H9 (cell line): ENCODE data around the gene CDR2L. TPM values are rescaled to one million over a fixed set of nuclear protein-coding genes. Genes with fewer than 3 reads are reported as not detected.
A peak's percentile ranks its signal among the peaks of the same experiment; 100 is the strongest.

ENCODE experiments used
- DNase-seq: peaks from one replicate; pipeline ENCODE4 v3.0.0-alpha.2; 2017
- H2AFZ ChIP-seq: one replicate; pipeline ENCODE4 v1.6.1; 2013; ENCODE audit warnings: mild to moderate bottlenecking, low read length, control low read depth, moderate library complexity
- H2AK5ac ChIP-seq: 2 replicates; pipeline ENCODE4 v1.6.1; 2013; ENCODE audit warnings: low read length, control low read depth, mixed read lengths; ENCODE audit not compliant: insufficient read length
- H2BK120ac ChIP-seq: one replicate; pipeline ENCODE4 v1.6.1; 2013; ENCODE audit warnings: low read depth, mild to moderate bottlenecking, low read length, control low read depth, inconsistent platforms; ENCODE audit not compliant: poor library complexity, severe bottlenecking
- H2BK12ac ChIP-seq: 2 replicates; pipeline ENCODE4 v1.6.1; 2013; ENCODE audit warnings: low read length, control low read depth, mixed read lengths, low read depth; ENCODE audit not compliant: insufficient read length
- H2BK15ac ChIP-seq: 2 replicates; pipeline ENCODE4 v1.6.1; 2013; ENCODE audit warnings: low read depth, low read length, control low read depth
- H2BK20ac ChIP-seq: one replicate; pipeline ENCODE4 v1.6.1; 2013; ENCODE audit warnings: low read depth, mild to moderate bottlenecking, low read length, control low read depth, inconsistent platforms; ENCODE audit not compliant: poor library complexity, severe bottlenecking
- H2BK5ac ChIP-seq: 2 replicates; pipeline ENCODE4 v1.6.1; 2013; ENCODE audit warnings: low read length, control low read depth, mixed read lengths; ENCODE audit not compliant: insufficient read length
- H3K14ac ChIP-seq: 2 replicates; pipeline ENCODE4 v1.6.1; 2013; ENCODE audit warnings: low read length, control low read depth; ENCODE audit not compliant: insufficient read depth
- H3K18ac ChIP-seq: 2 replicates; pipeline ENCODE4 v1.6.1; 2013; ENCODE audit warnings: low read depth, mild to moderate bottlenecking, mixed read lengths, low read length, control low read depth; ENCODE audit not compliant: insufficient read length
- H3K23ac ChIP-seq: 2 replicates; pipeline ENCODE4 v1.6.1; 2013; ENCODE audit warnings: low read length, control low read depth, mixed read lengths, low read depth; ENCODE audit not compliant: insufficient read length
- H3K23me2 ChIP-seq: 2 replicates; pipeline ENCODE4 v1.6.1; 2013; ENCODE audit warnings: low read depth, mild to moderate bottlenecking, mixed read lengths, low read length, control low read depth; ENCODE audit not compliant: insufficient read length, poor library complexity, severe bottlenecking
- H3K27ac ChIP-seq: 2 replicates; pipeline ENCODE4 v1.5.1; 2013; ENCODE audit warnings: low read length, control low read depth, mixed read lengths, low read depth; ENCODE audit not compliant: insufficient read length
- H3K27me3 ChIP-seq: 2 replicates; pipeline ENCODE4 v1.6.1; 2013; ENCODE audit warnings: low read length, control low read depth, inconsistent platforms; ENCODE audit not compliant: insufficient read depth
- H3K4ac ChIP-seq: 2 replicates; pipeline ENCODE4 v1.6.1; 2013; ENCODE audit warnings: low read depth, mild to moderate bottlenecking, control low read depth, inconsistent platforms, low read length, moderate library complexity
- H3K4me1 ChIP-seq: 2 replicates; pipeline ENCODE4 v1.6.1; 2013; ENCODE audit warnings: low read length, control low read depth, inconsistent platforms; ENCODE audit not compliant: insufficient read depth
- H3K4me2 ChIP-seq: 2 replicates; pipeline ENCODE4 v1.6.1; 2013; ENCODE audit warnings: low read length, control low read depth, mixed read lengths; ENCODE audit not compliant: insufficient read length, insufficient read depth
- H3K56ac ChIP-seq: 2 replicates; pipeline ENCODE4 v1.6.1; 2013; ENCODE audit warnings: low read depth, mild to moderate bottlenecking, mixed read lengths, low read length, control low read depth; ENCODE audit not compliant: insufficient read length
- H3K79me1 ChIP-seq: 2 replicates; pipeline ENCODE4 v1.6.1; 2013; ENCODE audit warnings: low read depth, mild to moderate bottlenecking, moderate library complexity, low read length, control low read depth, inconsistent platforms; ENCODE audit not compliant: insufficient read depth, poor library complexity, severe bottlenecking
- H3K79me2 ChIP-seq: 2 replicates; pipeline ENCODE4 v1.6.1; 2013; ENCODE audit warnings: low read length, control low read depth, inconsistent platforms; ENCODE audit not compliant: insufficient read depth
- H3K9ac ChIP-seq: 2 replicates; pipeline ENCODE4 v1.6.1; 2013; ENCODE audit warnings: low read length, control low read depth, mixed read lengths; ENCODE audit not compliant: insufficient read length; ENCODE audit errors: extremely low read depth
- H3K9me3 ChIP-seq: one replicate; pipeline ENCODE4 v1.6.1; 2013; ENCODE audit warnings: low read depth, low read length, inconsistent platforms; ENCODE audit not compliant: control insufficient read depth
- H3T11ph ChIP-seq: one replicate; pipeline ENCODE4 v1.6.1; 2013; ENCODE audit warnings: mild to moderate bottlenecking, low read length, control low read depth, inconsistent platforms
- H4K20me1 ChIP-seq: one replicate; pipeline ENCODE4 v1.6.1; 2013; ENCODE audit not compliant: control insufficient read depth, insufficient read length, insufficient read depth
- H4K5ac ChIP-seq: 2 replicates; pipeline ENCODE4 v1.6.1; 2013; ENCODE audit warnings: low read depth, mild to moderate bottlenecking, mixed read lengths, low read length, control low read depth; ENCODE audit not compliant: insufficient read length
- H4K8ac ChIP-seq: replicated peaks from 2 replicates; pipeline ENCODE4 v1.6.1; 2013; ENCODE audit warnings: low read length, control low read depth, mixed read lengths, low read depth; ENCODE audit not compliant: insufficient read length
- H4K91ac ChIP-seq: 2 replicates; pipeline ENCODE4 v1.6.1; 2013; ENCODE audit warnings: low read depth, mild to moderate bottlenecking, moderate library complexity, mixed read lengths, low read length, control low read depth; ENCODE audit not compliant: insufficient read length
- H3K27ac Mint-ChIP-seq, 3 experiments: 2 replicates in 2 of 3; 3 replicates in 1 of 3; pipeline ENCODE4 v1.8.0; 2020 to 2021; ENCODE audit warnings: mixed read lengths in 3 of 3, mild to moderate bottlenecking in 1 of 3, moderate library complexity in 1 of 3
- H3K27me3 Mint-ChIP-seq: 2 replicates; pipeline ENCODE4 v1.8.0; 2021; ENCODE audit warnings: low read depth, mild to moderate bottlenecking, moderate library complexity, mixed read lengths
- H3K36me3 Mint-ChIP-seq, 3 experiments: 2 replicates in 2 of 3; 3 replicates in 1 of 3; pipeline ENCODE4 v1.8.0; 2020 to 2021; ENCODE audit warnings: low read depth in 3 of 3, mixed read lengths in 3 of 3; ENCODE audit not compliant: insufficient read depth in 1 of 3
- H3K4me1 Mint-ChIP-seq, 2 experiments: 2 replicates each; pipeline ENCODE4 v1.8.0; 2020; ENCODE audit warnings: mixed read lengths in 2 of 2
- H3K4me3 Mint-ChIP-seq, 2 experiments: 2 replicates in 1 of 2; 3 replicates in 1 of 2; pipeline ENCODE4 v1.8.0; 2020 to 2021; ENCODE audit warnings: mild to moderate bottlenecking in 2 of 2, mixed read lengths in 2 of 2, moderate library complexity in 1 of 2
- H3K9me3 Mint-ChIP-seq, 2 experiments: 2 replicates in 1 of 2; 3 replicates in 1 of 2; pipeline ENCODE4 v1.8.0; 2020; ENCODE audit warnings: mild to moderate bottlenecking in 2 of 2, mixed read lengths in 2 of 2, moderate library complexity in 1 of 2
- WGBS: extraction: QIAGEN DNeasy Blood & Tissue Kit; methylation state at CpG from one replicate; pipeline ENCODE4 v1.1.7; 2013; ENCODE audit warnings: missing lambda C conversion rate, low lambda C conversion rate, mixed read lengths; ENCODE audit not compliant: insufficient read length; ENCODE audit errors: extremely low coverage; 5-methylcytosine and 5-hydroxymethylcytosine counted together
- total RNA-seq: library from RNA; stranded (reverse); gene quantifications from 2 replicates; pipeline ENCODE4 v1.2.1, GENCODE V29; 2021
- TF ChIP-seq, protein P1 (sequence below): fragments of 200-600 bp; sonication (generic); conservative IDR thresholded peaks from 3 replicates; pipeline ENCODE4 v1.8.0; 2021; ENCODE audit warnings: antibody characterized with exemption, mild to moderate bottlenecking

CDR2L gene
- total RNA-seq, 1 experiment from 2014 or later, result 23.3 TPM

GRCh38 chr17:74943808-74944522 is 43.5 kb upstream of the CDR2L start:
- Histone ChIP-seq H4K8ac (no peak overlapping the region), H3K4me1 (no peaks in the 10 kb centered on the region; the same call in 1 of the 2 replicates), H3K18ac (no peak overlapping the region), H4K91ac (no peak overlapping the region), H2BK12ac (no peak overlapping the region), H3K14ac (no peak overlapping the region), H2BK15ac (no peak overlapping the region), H3K4ac (no peak overlapping the region), H3K9me3 (no peaks in the 10 kb centered on the region), H2BK5ac (no peak overlapping the region), H3K79me2 (no peaks in the 10 kb centered on the region), H2BK20ac (no peak overlapping the region), H4K20me1 (no peaks in the 10 kb centered on the region), H3K23ac (no peak overlapping the region), H3K9ac (no peak overlapping the region), H3K4me2 (no peak overlapping the region), H3K27me3 (no peaks in the 10 kb centered on the region; the same call in 1 of the 2 replicates), H2BK120ac (no peak overlapping the region), H3K23me2 (no peaks in the 10 kb centered on the region), H2AFZ (no peak overlapping the region), H3K79me1 (no peaks in the 10 kb centered on the region), H3K56ac (no peak overlapping the region), H2AK5ac (no peak overlapping the region), H3T11ph (no peak overlapping the region), H3K27ac (no peak overlapping the region), H4K5ac (no peak overlapping the region)
- TF ChIP-seq, protein P1, sequence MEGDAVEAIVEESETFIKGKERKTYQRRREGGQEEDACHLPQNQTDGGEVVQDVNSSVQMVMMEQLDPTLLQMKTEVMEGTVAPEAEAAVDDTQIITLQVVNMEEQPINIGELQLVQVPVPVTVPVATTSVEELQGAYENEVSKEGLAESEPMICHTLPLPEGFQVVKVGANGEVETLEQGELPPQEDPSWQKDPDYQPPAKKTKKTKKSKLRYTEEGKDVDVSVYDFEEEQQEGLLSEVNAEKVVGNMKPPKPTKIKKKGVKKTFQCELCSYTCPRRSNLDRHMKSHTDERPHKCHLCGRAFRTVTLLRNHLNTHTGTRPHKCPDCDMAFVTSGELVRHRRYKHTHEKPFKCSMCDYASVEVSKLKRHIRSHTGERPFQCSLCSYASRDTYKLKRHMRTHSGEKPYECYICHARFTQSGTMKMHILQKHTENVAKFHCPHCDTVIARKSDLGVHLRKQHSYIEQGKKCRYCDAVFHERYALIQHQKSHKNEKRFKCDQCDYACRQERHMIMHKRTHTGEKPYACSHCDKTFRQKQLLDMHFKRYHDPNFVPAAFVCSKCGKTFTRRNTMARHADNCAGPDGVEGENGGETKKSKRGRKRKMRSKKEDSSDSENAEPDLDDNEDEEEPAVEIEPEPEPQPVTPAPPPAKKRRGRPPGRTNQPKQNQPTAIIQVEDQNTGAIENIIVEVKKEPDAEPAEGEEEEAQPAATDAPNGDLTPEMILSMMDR, result no peak
- Mint-ChIP-seq H3K27me3 (peaks cover 53% of the 10 kb centered on the region), H3K4me1 (peaks cover 17 to 23% of the 10 kb centered on the region in 2 experiments), H3K36me3 (no peaks in the 10 kb centered on the region), H3K9me3 (no peaks in the 10 kb centered on the region), H3K27ac (peak overlapping the region in 1 of 3 experiments; percentile 23; a peak in 2 of 7 replicates), H3K4me3 (no peak overlapping the region)
- WGBS, result no CpG with 5 or more reads among the region's 13 CpGs
- DNase-seq, result peak; percentile 64
